Measurements from ENCODE around the gene KRT34. TPM values are rescaled to one million over a fixed set of nuclear protein-coding genes. Genes with fewer than 3 reads are reported as not detected.

Gene KRT34
- total and polyA plus RNA-seq, 5 donors: not detected

DNA sequence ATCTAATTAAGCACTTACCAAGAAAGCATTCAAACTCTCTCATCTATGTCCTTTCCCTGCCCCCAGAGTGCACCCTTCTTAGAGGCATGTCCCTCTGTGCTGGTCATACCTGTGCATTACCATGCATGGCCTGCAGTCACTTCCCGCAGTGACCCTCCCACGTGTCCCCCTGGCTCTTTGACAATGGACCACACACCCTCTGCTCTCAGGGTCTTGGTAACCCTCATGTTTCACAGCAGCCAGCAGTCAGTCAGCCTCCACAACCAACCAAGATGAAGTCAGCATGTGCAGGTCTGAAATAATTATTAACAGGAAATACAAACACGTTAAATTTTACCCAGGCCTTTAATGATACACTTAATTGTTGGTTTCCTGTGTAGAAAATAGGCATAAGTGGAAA is 41.6 kb downstream of the KRT34 start:
- 52% methylated on average over 3 of the region's 3 CpGs for WGBS

DNA sequence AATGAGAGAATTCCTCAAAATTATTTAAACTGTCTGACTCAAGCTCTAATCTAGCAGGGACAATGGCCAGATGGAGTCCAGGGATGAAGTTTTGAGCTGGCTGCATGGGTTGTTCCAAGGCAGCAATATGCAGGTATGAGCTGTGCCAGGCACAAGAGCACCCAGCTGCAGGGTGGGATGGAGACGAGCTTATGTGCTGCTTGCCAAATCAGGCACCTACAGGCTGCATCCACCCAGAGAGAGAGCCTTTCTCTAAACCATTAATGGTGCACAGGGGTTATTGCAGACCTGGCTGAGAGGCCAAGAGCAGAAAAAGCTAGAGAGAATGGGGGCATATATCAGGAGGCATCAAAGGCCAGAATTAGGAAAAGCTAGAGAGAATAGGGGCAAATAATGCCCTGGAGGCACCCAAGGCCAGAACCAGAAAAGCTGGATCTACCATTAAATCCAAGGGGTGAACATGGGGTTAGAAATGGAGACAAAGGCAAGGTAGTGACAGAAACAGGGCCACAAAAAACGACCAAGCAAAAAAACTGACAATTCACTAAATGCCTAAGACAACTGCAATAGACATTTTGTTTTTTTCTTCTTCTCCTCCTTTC is 42.4 kb downstream of the KRT34 start:
- ATAC-seq (no peak), DNase-seq (no peak)
- H3K9me3 ChIP-seq (ENCODE audit: control insufficient read depth, low read length): peaks cover 2% of the 10 kb centered on the region
- no peaks in the 10 kb centered on the region for H3K27me3 ChIP-seq (ENCODE audit: control insufficient read depth, insufficient read depth)
- no peak overlapping the region for H3K4me3 ChIP-seq (ENCODE audit: low read length)
- no peaks in the 10 kb centered on the region for H3K4me1 ChIP-seq (ENCODE audit: control insufficient read depth, insufficient read depth, low read length)
- H3K27ac ChIP-seq (ENCODE audit: low read length): no peak overlapping the region
- intact Hi-C loops (cut with DNase I): no loop called here
- 53% methylated on average over 2 of the region's 2 CpGs for WGBS

More for the DNA sequence above, 41.6 kb downstream of the KRT34 start:
- Histone ChIP-seq H3K4me1 (ENCODE audit: control insufficient read depth, insufficient read depth, low read length) (no peaks in the 10 kb centered on the region), H3K27ac (ENCODE audit: low read length) (no peak overlapping the region), H3K4me3 (ENCODE audit: low read length) (no peak overlapping the region), H3K9me3 (ENCODE audit: control insufficient read depth, low read length) (peaks cover 2% of the 10 kb centered on the region), H3K27me3 (ENCODE audit: control insufficient read depth, insufficient read depth) (no peaks in the 10 kb centered on the region)
- ATAC-seq (no peak), DNase-seq (no peak)
- intact Hi-C loops (cut with DNase I): no loop called here

DNA sequence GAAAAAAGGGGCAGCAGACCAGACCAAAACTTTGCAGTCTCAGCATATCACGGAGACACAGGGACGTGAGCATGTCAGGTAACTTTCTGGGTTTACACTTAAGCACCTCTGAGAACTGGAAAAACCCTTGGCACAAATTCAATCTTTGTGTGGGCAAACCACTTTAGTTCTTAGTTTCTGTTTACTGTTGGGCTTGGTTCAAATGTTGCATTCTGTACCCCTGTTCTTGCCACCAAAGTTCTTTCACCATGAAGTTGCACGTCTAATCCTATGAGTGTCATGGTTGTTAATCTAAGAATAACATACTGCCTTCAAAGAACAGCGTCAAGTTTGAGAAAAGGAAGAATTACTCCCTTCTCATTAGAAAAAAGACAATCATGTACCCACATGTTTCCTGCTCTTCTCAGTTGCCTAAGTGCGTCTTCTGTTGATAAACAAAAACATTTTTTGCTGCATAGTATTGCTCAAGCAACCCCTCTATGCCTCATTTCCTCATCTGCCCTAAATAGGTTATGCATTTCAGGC is 43.1 kb downstream of the KRT34 start:
- Histone ChIP-seq H3K9me3 (ENCODE audit: control insufficient read depth, low read length) (peaks cover 2% of the 10 kb centered on the region), H3K4me1 (ENCODE audit: control insufficient read depth, insufficient read depth, low read length) (no peaks in the 10 kb centered on the region), H3K27ac (ENCODE audit: low read length) (no peak overlapping the region), H3K27me3 (ENCODE audit: control insufficient read depth, insufficient read depth) (no peaks in the 10 kb centered on the region), H3K4me3 (ENCODE audit: low read length) (no peak overlapping the region)
- ATAC-seq: no peak
- no peak for DNase-seq
- intact Hi-C loops (cut with DNase I): no loop called here
- WGBS: 41% methylated on average over 5 of the region's 5 CpGs

DNA sequence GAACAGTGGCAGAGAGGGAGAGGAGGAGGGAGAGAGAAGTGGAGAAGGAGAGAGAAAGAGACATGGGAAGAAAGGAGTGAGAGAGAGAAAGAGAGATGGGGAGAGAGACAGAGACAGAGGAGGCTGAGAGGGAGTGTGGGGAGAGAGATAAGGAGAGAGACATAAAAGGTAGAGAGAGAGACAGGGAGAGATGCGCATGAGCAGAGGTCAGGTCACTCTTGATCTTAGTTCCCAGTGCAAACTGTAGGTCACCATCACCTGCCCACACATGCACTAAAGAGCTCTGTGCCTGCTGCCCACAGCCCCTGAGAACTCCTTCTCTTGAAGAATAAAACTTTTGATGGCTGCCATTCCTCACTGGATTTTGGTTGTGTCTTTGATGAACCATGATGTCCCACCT is 46.4 kb downstream of the KRT34 start:
- H3K9me3 ChIP-seq (ENCODE audit: control insufficient read depth, low read length): no peaks in the 10 kb centered on the region
- H3K4me3 ChIP-seq (ENCODE audit: low read length): no peak overlapping the region
- intact Hi-C loops (cut with DNase I): no loop called here
- ATAC-seq (no peak), DNase-seq (no peak)
- H3K4me1 ChIP-seq (ENCODE audit: control insufficient read depth, insufficient read depth, low read length): no peaks in the 10 kb centered on the region
- H3K27me3 ChIP-seq (ENCODE audit: control insufficient read depth, insufficient read depth): no peaks in the 10 kb centered on the region
- WGBS: 100% methylated on average over 1 of the region's 1 CpG
- H3K27ac ChIP-seq (ENCODE audit: low read length): no peak overlapping the region

DNA sequence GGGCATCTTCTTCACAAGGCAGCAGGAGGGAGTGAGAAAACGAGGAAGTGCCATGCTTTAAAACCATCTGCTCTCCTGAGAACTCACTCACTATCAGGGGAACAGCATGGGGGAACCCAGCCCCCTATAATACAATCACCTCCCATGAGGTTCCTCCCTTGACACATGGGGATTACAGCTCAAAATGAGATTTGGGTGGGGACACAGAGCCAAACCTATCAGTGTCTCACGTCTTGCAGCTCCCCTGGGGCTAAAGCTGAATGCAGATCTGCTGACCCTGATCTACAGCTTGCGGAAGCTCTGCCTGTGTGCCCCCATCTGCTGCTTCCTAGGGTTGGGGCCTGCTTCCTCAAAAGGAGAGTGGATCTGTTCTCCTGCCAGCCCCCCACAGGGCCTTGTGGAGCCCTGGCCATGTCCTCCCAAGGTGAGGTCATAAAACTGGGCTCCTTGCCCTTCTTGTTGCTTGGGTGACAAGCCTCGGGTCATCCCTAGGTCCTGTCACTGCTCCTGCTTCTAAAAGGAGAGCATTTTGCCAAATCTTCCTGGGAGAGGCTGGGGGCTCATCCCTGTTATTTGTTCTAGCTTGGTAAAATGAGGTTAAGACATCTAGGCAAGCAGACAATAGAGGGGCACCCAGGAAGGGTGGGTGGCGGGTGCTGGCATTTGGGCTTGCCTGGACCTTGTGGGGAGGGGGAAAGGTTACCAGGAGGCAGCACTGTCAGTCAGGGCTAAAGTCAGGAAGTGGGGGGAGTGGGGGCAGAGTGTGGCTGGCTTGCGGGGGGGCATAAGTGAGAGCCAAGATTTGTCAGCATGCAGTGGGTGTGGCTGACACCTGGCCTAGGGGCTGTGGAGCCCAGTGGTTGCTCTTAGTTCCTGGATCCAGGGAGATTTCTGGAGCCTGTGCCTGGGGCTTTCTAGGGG is 47.5 kb downstream of the KRT34 start:
- DNase-seq (no peak), ATAC-seq (no peak)
- no peak overlapping the region for H3K4me3 ChIP-seq (ENCODE audit: low read length)
- 66% methylated on average over 6 of the region's 6 CpGs for WGBS
- H3K4me1 ChIP-seq (ENCODE audit: control insufficient read depth, insufficient read depth, low read length): no peaks in the 10 kb centered on the region
- no peak overlapping the region for H3K27ac ChIP-seq (ENCODE audit: low read length)
- intact Hi-C loops (cut with DNase I): no loop called here
- H3K9me3 ChIP-seq (ENCODE audit: control insufficient read depth, low read length): no peaks in the 10 kb centered on the region
- H3K27me3 ChIP-seq (ENCODE audit: control insufficient read depth, insufficient read depth): no peaks in the 10 kb centered on the region

DNA sequence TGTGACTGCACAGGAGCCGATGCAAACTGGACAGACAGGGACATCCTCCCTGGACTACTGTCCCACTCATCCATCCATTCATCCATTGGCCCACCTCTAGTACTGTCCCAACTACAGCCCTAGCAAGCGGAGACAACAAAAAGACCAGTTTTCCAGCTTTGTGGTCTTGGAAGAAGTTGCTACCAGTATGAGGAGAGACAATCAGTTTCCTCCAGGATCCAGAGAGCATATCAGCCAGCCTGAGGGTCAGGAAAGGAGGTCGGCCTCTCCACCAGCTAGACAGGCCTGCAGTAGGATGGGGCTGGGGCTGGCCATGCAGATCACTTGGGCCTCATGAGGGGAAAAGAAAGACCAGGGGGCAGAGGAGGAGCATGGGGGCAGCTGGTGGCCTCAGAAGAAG is 48.3 kb downstream of the KRT34 start:
- 90% methylated on average over 3 of the region's 3 CpGs for WGBS
- no peaks in the 10 kb centered on the region for H3K9me3 ChIP-seq (ENCODE audit: control insufficient read depth, low read length)
- no peaks in the 10 kb centered on the region for H3K27me3 ChIP-seq (ENCODE audit: control insufficient read depth, insufficient read depth)
- H3K27ac ChIP-seq (ENCODE audit: low read length): no peak overlapping the region
- DNase-seq (no peak), ATAC-seq (no peak)
- H3K4me3 ChIP-seq (ENCODE audit: low read length): no peak overlapping the region
- no peaks in the 10 kb centered on the region for H3K4me1 ChIP-seq (ENCODE audit: control insufficient read depth, insufficient read depth, low read length)
- intact Hi-C loops (cut with DNase I): no loop called here

DNA sequence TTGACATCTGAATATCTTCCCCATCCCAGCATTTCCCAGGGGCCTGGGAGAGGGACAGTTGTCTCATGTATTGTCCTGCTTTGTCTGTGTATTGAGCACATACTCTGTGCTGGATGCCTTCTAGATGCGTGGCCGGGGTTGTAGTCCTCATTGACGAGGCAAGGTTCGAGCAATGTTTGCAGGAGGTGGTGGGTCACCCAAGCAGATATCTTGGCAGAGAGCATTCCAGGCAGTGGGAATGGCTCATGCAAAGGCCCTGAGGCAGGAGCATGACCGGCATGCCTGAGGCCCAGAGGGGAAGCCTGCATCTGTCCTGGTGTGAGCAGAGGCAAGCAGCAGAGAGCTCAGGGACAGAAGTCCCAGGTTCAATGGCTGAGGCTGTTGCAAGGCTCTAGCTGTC is 49.0 kb downstream of the KRT34 start:
- ATAC-seq (no peak), DNase-seq (no peak)
- no peaks in the 10 kb centered on the region for H3K27me3 ChIP-seq (ENCODE audit: control insufficient read depth, insufficient read depth)
- H3K4me3 ChIP-seq (ENCODE audit: low read length): no peak overlapping the region
- intact Hi-C loops (cut with DNase I): no loop called here
- H3K4me1 ChIP-seq (ENCODE audit: control insufficient read depth, insufficient read depth, low read length): no peaks in the 10 kb centered on the region
- WGBS: 95% methylated on average over 5 of the region's 5 CpGs
- H3K27ac ChIP-seq (ENCODE audit: low read length): no peak overlapping the region
- H3K9me3 ChIP-seq (ENCODE audit: control insufficient read depth, low read length): no peaks in the 10 kb centered on the region

DNA sequence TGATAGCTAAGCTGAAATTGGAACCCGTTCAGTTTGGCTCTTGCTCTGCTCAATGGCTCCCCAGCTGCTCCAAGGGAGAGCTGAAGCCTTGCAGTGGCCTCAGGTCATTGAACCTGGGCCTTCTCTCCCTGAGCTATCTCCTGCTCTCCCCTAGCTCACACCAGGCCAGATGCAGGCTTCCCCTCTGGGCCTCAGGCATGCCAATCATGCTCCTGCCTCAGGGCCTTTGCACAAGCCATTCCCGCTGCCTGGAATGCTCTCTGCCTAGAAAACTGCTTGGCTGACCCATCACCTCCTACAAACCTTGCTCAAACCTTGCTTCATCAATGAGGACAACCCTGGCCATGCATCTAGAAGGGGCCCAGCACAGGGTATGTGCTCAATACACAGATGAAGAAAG is 49.9 kb downstream of the KRT34 start:
- Histone ChIP-seq H3K9me3 (ENCODE audit: control insufficient read depth, low read length) (no peaks in the 10 kb centered on the region), H3K4me1 (ENCODE audit: control insufficient read depth, insufficient read depth, low read length) (no peaks in the 10 kb centered on the region), H3K4me3 (ENCODE audit: low read length) (no peak overlapping the region), H3K27me3 (ENCODE audit: control insufficient read depth, insufficient read depth) (no peaks in the 10 kb centered on the region), H3K27ac (ENCODE audit: low read length) (no peak overlapping the region)
- no peak for ATAC-seq
- 77% methylated on average over 2 of the region's 2 CpGs for WGBS
- intact Hi-C loops (cut with DNase I): no loop called here
- no peak for DNase-seq

DNA sequence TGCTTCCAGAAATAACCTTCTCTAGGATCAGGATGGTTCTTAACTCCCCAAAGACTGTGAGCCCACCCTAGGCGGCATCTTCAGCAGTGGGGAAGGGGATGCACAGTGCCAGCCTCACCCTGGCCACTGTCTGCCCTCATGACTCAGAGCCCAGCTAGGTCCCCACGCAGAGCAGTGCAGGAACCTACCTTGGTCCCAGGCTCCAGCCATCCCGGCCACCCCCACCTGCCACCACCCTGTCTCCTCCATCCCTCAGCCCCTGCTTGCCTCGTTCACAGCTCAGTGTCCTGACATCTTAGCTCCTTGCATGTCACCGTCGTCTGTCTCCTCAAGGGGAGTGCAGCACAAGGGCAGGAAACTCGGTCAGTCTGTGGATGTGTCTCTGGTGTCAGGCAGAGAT is 50.5 kb downstream of the KRT34 start:
- no peak for ATAC-seq

DNA sequence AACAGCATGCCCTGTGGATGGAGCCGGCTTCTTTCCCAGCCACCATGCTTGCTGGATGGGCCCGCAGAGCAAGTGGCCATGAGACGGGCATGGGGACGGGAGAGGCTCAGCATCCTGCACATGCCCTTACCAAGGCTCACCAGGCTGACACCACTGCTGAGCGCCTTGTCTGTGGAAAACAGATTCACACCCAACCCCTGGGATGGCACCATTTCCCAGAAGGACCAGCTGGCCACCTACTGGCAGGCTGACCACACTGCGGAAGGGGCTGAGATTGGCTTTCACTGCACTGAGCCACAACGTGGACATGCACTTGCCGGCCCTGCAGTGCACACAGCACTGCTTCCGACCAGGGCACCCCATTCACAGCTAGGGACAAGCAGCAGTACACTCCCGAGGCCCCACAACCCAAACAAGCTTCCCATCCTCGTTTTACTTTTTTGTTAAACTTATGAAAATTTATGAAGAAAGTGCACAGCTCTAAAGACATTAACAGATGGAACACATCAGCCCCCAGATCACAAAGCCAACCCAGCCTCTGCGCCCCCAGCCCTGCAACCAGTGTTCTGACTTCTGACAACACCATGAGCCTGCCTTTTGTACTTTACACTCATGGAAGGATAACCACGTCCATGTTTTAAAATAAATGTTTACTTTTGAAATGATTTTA is 52.7 kb downstream of the KRT34 start:
- intact Hi-C loops (cut with DNase I): no loop called here
- ATAC-seq (peak in 1 of 2 donors; percentile 22), DNase-seq (peak in 1 of 3 donors; percentile 62)
- Histone ChIP-seq H3K27ac (ENCODE audit: low read length) (no peak overlapping the region), H3K9me3 (ENCODE audit: control insufficient read depth, low read length) (no peaks in the 10 kb centered on the region), H3K4me1 (ENCODE audit: control insufficient read depth, insufficient read depth, low read length) (no peaks in the 10 kb centered on the region), H3K27me3 (ENCODE audit: control insufficient read depth, insufficient read depth) (no peaks in the 10 kb centered on the region), H3K4me3 (ENCODE audit: low read length) (no peak overlapping the region)
- 50% methylated on average over 13 of the region's 13 CpGs for WGBS

More for the DNA sequence above, 50.5 kb downstream of the KRT34 start:
- H3K27ac ChIP-seq (ENCODE audit: low read length): no peak overlapping the region
- H3K27me3 ChIP-seq (ENCODE audit: control insufficient read depth, insufficient read depth): no peaks in the 10 kb centered on the region
- 63% methylated on average over 7 of the region's 7 CpGs for WGBS
- intact Hi-C loops (cut with DNase I): no loop called here
- H3K4me1 ChIP-seq (ENCODE audit: control insufficient read depth, insufficient read depth, low read length): no peaks in the 10 kb centered on the region
- H3K4me3 ChIP-seq (ENCODE audit: low read length): no peak overlapping the region
- DNase-seq: no peak
- no peaks in the 10 kb centered on the region for H3K9me3 ChIP-seq (ENCODE audit: control insufficient read depth, low read length)

DNA sequence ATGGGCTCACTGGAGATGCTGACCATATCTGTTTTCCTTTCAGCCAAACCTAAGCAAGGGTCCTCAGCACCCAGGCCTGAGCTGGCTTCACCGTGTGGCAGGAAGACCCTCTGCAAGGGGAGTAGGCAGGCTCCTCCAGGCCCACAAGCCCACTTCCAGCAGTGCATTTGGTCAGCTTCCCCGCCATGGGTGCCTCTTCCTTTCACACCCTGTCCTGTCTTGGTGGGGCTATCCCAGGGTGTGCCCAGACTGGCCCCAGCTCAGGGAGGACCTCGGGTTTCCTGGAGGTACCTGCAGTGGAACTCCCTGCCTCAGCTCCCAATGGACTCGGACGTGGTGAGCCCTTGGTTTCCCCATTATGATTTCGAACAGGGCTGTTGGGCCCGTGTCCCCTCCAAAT is 53.9 kb downstream of the KRT34 start:
- Histone ChIP-seq H3K27ac (ENCODE audit: low read length) (no peak overlapping the region), H3K4me1 (ENCODE audit: control insufficient read depth, insufficient read depth, low read length) (no peaks in the 10 kb centered on the region), H3K4me3 (ENCODE audit: low read length) (no peak overlapping the region), H3K27me3 (ENCODE audit: control insufficient read depth, insufficient read depth) (no peaks in the 10 kb centered on the region), H3K9me3 (ENCODE audit: control insufficient read depth, low read length) (no peaks in the 10 kb centered on the region)
- intact Hi-C loops (cut with DNase I): no loop called here
- no peak for DNase-seq
- 86% methylated on average over 7 of the region's 7 CpGs for WGBS
- ATAC-seq: no peak
